GM21825 (cell line): ENCODE data around the gene PSD4.
A peak's percentile ranks its signal among the peaks of the same experiment; 100 is the strongest.

ENCODE experiments used
- ATAC-seq: cut with Tn5 transposase; IDR thresholded peaks from one replicate; pipeline ENCODE4 v1.9.1; 2021; ENCODE audit warnings: mild to moderate bottlenecking, moderate library complexity; ENCODE audit not compliant: unreplicated experiment

Gene PSD4

DNA sequence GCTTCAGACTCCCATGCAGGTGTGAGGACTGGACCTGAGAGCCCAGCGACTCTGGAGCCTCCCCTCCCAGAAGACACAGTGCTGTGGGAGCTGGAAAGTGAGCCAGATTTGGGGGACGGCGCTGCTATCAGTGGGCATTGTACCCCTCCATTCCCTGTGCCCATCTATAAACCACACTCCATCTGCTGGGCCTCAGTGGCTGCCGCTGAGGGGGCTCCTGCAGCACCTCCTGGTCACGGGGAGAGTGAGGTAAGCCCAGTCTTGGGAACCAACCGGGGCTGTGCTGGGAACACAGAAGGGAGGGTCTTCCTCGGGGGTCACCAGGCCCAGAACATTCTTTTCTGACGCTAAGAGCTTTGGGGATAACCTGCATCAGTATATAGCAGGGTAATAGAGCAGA is 9.5 kb downstream of the PSD4 start:
- ATAC-seq: no peak

DNA sequence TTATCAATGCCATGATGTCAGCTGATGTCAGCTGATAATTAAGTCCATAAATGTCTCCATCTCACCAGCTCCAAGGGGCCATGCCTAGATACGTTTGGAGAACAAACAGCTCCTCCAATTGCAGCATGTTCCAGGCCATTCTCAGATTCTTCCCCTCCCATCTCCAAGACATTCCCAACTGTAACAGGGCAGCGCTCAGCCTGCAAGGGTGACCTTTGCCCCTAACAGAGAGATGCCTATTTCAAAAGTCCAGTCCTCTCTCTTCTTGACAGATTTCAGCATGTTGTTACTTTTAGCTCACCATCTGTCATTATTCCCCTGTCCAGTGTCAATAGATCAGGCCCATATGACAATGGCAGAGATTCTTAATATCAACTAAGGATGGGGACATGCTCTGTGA is 9.9 kb downstream of the PSD4 start:
- ATAC-seq: no peak

DNA sequence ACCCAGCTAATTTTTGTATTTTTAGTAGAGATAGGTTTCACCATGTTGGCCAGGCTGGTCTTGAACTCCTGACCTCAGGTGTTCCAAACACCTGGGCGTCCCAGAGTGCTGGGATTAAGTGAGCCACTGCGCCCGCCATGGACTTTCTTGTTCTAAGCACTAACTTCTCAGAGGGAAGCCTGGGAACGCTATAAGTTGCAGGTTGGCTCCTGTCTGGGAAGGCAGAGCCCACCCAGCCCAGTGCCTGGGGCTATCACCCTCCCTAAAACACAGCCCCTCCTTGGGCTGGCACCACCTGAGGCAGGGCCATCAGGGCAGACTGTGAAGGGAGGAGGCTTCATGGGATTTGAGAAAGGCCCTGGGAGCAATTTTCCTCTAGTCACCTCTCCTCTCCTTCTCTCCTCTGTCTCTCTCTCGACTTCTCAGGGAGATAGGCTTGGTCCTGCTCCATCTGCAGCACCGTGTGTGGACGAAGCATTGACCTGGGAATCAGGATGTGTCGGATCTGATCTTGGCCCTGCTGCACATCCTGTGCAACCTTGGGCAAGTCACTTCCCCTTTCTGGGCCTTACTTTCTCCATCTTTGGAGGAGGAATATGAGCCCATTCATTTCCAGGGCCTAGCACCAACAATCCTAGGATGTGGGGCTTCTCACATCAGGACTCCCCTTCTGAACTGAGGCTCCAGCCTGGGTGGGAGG is 10.9 kb downstream of the PSD4 start:
- ATAC-seq: no peak

GRCh38 chr2:113185664-113186432 is 12.1 kb downstream of the PSD4 start:
- no peak for ATAC-seq

DNA sequence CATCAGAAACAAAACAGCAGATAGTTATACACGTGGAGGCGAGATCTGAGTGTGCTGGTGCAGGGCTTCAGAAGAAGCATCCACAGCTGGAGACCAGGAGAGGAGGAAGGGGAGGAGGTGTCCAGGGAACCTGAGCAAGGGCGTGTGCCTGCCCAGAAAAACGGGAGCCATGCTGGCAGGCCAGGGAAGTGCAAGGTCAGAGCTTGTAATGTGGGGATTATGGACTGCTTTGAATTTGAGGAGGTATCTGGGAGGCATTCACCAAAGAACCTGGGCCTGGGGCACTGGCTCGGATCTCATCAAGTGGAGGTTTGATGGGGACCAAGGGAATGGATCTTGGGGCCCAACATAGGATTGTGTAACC is 12.6 kb downstream of the PSD4 start:
- no peak for ATAC-seq

GRCh38 chr2:113187771-113188170 is 14.0 kb downstream of the PSD4 start:
- ATAC-seq: no peak

- ATAC-seq: no peak
Measured at GRCh38 chr2:113190871-113191270, 17.1 kb downstream of the PSD4 start.

- no peak for ATAC-seq
Measured at GRCh38 chr2:113192459-113193100, 18.8 kb downstream of the PSD4 start.

- no peak for ATAC-seq
Measured at GRCh38 chr2:113195923-113196501, 22.2 kb downstream of the PSD4 start.

DNA sequence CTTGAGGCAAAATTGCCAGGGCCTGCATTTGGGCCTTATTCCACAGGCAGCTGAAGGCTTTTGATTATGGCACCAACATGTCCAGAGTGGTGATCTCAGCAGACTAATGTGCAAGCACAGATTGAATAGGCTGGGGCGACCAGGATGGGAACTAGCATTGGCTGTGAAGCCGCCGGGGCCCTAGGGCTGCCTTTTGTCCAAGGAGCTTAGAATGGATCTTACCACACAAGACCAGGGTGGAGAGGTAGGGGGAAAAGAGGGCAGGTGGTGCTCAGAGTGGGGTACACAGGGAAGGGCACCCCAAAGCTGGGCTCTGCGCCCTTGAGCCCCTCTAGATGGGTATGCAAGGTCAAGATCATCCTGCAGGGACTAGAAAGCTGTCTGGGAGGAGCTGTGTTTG is 23.1 kb downstream of the PSD4 start:
- no peak for ATAC-seq

DNA sequence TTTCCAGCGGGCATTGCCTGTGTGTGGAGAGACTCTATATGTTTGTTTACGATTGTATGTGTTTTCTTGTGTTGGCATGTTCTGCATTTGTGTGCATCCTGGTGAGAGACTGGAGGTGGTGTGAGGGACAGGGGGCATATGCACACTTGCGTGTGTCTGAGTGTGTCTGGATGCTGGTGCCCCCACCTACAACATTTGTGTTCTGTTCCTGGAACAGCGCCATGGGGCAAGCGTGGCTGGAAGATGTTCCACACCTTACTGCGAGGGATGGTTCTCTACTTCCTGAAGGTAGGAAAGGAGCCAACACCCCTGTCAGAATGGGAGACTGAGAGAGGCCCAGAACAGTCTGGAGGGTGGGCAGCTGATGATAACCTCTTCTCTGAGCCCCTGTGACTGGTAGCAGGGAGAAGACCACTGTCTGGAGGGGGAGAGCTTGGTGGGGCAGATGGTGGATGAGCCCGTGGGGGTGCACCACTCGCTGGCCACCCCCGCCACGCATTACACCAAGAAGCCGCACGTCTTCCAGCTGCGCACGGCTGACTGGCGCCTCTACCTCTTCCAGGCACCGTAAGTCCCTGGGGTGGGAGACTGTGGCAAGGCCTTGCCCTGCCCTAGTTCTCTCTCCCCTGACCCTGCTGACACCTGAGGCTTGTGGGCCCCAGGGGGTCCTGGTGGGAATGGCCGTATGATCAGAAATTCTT is 23.7 kb downstream of the PSD4 start:
- ATAC-seq: no peak

- ATAC-seq: no peak
Measured at GRCh38 chr2:113198048-113198789, 24.4 kb downstream of the PSD4 start.

GRCh38 chr2:113198790-113199612 is 25.2 kb downstream of the PSD4 start:
- peak; percentile 73 for ATAC-seq

DNA sequence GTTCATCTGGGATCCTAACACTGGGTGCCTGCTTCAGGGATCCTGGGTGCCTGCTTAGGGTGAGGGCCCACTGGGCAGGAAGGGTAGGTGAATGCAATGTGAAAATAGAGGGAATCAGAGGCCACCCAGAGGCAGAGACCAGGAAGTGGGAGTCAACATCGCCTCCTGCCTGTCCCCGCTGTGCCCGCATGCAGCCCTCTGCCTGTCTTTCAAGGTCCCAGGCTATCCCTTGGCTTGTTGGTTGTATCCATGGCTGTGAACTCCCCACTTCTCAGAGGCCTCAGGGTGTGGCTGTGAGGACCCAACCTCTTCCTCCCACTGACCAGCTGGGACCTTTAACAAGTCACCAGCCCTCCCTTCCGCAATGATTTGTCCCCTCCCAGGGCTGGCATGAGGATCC is 26.5 kb downstream of the PSD4 start:
- ATAC-seq: no peak

- no peak for ATAC-seq
Measured at GRCh38 chr2:113200736-113201490, 27.1 kb downstream of the PSD4 start.

DNA sequence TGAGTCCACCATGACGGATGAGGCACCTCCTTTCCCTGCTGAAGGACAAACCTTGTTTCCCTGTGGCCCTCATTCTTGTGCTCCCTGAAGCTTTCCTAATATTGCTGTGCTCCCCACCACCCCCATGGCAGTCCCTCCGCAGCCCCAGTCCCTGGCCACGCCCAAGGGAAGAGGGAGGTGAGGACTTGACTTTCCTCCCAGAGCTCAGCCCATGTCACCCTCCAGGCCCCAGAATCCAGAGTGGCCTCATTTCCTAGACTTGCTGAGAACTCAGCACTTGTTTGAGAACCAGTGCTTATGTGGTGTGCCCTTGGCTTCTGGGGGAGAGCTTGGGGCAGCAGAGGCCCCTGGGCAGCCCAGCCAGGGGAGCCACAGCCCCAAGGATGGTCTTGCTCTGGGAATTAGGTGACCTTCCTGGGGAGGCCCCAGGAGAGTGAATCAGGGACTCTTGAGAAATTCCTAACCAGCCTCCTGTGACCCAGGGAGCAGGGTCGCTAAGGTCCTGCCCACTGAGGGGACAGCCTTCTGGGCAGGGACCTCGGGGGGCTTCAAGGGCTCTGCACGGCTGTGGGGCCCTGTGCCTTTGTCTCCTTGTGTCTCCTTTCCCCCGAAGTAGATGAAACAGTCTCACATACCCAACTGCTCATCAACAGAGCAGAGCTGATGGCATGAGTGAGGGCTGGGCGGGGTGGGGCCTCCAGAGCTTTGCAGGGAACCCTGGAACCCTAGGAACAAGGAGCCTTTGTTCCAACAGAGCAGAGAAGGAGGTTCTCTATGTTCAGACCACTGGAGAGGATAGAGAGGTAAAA is 27.9 kb downstream of the PSD4 start:
- no peak for ATAC-seq

DNA sequence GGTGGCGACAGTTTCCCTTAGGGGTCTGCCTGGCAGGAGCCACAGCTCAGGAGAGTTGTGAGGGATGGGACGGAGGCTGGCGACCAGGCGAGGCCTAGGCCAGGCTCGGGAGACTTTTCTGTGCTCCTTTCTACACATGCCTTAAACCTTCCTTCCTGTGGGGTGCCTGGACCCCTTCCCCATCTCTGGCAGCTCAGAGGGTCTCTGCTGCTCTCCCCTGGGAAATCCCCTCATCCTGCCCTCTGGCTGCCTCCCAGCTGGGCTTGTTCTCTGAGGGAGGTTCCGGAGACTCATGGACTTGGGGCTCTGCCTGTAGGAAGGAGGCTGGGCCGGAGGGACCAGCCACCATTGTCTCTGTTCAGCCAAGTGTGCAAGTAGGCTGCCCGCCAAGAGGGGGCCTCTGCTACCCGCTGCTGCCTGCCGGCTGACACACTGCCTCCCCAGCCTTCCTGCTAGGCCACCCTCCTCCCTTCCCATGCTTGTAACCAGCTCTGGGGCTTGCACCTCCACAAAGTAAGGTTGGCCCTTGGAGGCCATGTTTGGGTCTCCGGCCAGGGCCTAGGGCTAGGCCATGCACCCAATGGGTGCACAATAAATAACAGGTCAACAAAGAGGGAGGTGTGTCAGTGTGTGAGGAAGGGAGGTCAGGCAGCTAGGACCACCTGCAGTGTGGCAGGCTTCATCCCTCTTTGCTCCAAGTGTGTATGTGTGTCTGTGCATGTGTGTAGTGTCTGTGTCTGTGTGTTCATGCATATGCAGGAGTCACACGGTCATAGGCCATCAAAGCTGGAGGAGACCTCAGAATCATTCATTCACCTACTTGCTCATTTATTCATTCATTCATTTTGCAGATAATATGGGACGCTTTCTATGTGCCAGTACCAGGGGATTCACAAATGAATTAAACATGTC is 28.8 kb downstream of the PSD4 start:
- no peak for ATAC-seq
